ENCODE results near the gene CSMD2.

Gene CSMD2

GRCh38 chr1:33906156-33906555 lies 258.9 kb downstream of the CSMD2 start:
- H3K4me3 ChIP-seq (ENCODE audit: low read depth, low read length), result no peak overlapping the region
- TF ChIP-seq CTCF (IDR thresholded peaks at IDR 0.05; ENCODE audit: borderline replicate concordance, insufficient read depth, low read depth, low read length), result no peak

- no peak overlapping the region for H3K4me3 ChIP-seq (ENCODE audit: low read depth, low read length)
- TF ChIP-seq CTCF (IDR thresholded peaks at IDR 0.05; ENCODE audit: borderline replicate concordance, insufficient read depth, low read depth, low read length), result no peak
Measured at GRCh38 chr1:33905241-33905640, 259.8 kb downstream of the CSMD2 start.

GRCh38 chr1:33903210-33903589 lies 261.8 kb downstream of the CSMD2 start:
- no peak overlapping the region for H3K4me3 ChIP-seq (ENCODE audit: low read depth, low read length)
- TF ChIP-seq CTCF (IDR thresholded peaks at IDR 0.05; ENCODE audit: borderline replicate concordance, insufficient read depth, low read depth, low read length), result no peak

- no peak overlapping the region for H3K4me3 ChIP-seq (ENCODE audit: low read depth, low read length)
- no peak for TF ChIP-seq CTCF (IDR thresholded peaks at IDR 0.05; ENCODE audit: borderline replicate concordance, insufficient read depth, low read depth, low read length)
Measured at GRCh38 chr1:33902486-33903209, 262.4 kb downstream of the CSMD2 start.

GRCh38 chr1:33899746-33900145 lies 265.3 kb downstream of the CSMD2 start:
- no peak overlapping the region for H3K4me3 ChIP-seq (ENCODE audit: low read depth, low read length)
- no peak for TF ChIP-seq CTCF (IDR thresholded peaks at IDR 0.05; ENCODE audit: borderline replicate concordance, insufficient read depth, low read depth, low read length)

GRCh38 chr1:33898881-33899280 lies 266.1 kb downstream of the CSMD2 start:
- no peak overlapping the region for H3K4me3 ChIP-seq (ENCODE audit: low read depth, low read length)
- TF ChIP-seq CTCF (IDR thresholded peaks at IDR 0.05; ENCODE audit: borderline replicate concordance, insufficient read depth, low read depth, low read length), result no peak

- no peak overlapping the region for H3K4me3 ChIP-seq (ENCODE audit: low read depth, low read length)
- no peak for TF ChIP-seq CTCF (IDR thresholded peaks at IDR 0.05; ENCODE audit: borderline replicate concordance, insufficient read depth, low read depth, low read length)
Measured at GRCh38 chr1:33898406-33898805, 266.6 kb downstream of the CSMD2 start.

Measured in GM12875 (cell line).